GM13976 (cell line): ENCODE measurements around the gene ADGRG3.

Experiments used
- DNase-seq: peaks from one replicate; pipeline ENCODE4 v3.0.0; 2012; ENCODE audit warnings: low spot score
- in situ Hi-C: fragments of 300-500 bp; cut with MboI; formaldehyde crosslinking; loops from one replicate; pipeline ENCODE4 v1.12.0; 2022; ENCODE audit warnings: low sequenced_read_pairs, mixed read lengths, inconsistent platforms; ENCODE audit not compliant: unreplicated experiment
- TF ChIP-seq, protein P1 (sequence below): IDR thresholded peaks from 2 replicates; pipeline ENCODE4 v1.5.1; 2012; ENCODE audit warnings: borderline replicate concordance, mild to moderate bottlenecking; ENCODE audit not compliant: insufficient read depth; ENCODE audit errors: extremely low read depth, missing control alignments, control extremely low read depth

ADGRG3 gene

DNA sequence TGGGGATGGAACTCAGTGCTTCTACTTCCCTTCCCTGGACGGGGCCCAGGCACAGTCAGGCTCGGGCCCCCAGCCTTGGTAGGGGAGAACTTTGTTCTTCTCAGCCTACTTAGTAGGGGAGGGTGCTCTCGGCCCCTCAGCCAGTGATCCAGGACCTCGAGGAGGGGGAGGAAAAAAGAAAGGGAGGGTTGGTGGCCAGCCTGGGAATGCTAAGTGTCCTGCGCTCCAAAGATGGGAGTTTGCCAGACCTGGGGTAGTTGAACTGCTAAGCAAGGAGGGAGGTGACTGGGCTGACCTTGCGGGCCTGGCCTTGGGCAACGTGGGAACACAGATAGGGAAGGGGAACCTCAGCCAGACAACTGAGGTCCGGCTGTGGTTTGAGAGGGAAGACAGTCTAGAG lies 27.5 kb upstream of the ADGRG3 start:
- in situ Hi-C loops: no loop called here
- no peak for DNase-seq
- TF ChIP-seq, protein P1, sequence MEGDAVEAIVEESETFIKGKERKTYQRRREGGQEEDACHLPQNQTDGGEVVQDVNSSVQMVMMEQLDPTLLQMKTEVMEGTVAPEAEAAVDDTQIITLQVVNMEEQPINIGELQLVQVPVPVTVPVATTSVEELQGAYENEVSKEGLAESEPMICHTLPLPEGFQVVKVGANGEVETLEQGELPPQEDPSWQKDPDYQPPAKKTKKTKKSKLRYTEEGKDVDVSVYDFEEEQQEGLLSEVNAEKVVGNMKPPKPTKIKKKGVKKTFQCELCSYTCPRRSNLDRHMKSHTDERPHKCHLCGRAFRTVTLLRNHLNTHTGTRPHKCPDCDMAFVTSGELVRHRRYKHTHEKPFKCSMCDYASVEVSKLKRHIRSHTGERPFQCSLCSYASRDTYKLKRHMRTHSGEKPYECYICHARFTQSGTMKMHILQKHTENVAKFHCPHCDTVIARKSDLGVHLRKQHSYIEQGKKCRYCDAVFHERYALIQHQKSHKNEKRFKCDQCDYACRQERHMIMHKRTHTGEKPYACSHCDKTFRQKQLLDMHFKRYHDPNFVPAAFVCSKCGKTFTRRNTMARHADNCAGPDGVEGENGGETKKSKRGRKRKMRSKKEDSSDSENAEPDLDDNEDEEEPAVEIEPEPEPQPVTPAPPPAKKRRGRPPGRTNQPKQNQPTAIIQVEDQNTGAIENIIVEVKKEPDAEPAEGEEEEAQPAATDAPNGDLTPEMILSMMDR: no peak

DNA sequence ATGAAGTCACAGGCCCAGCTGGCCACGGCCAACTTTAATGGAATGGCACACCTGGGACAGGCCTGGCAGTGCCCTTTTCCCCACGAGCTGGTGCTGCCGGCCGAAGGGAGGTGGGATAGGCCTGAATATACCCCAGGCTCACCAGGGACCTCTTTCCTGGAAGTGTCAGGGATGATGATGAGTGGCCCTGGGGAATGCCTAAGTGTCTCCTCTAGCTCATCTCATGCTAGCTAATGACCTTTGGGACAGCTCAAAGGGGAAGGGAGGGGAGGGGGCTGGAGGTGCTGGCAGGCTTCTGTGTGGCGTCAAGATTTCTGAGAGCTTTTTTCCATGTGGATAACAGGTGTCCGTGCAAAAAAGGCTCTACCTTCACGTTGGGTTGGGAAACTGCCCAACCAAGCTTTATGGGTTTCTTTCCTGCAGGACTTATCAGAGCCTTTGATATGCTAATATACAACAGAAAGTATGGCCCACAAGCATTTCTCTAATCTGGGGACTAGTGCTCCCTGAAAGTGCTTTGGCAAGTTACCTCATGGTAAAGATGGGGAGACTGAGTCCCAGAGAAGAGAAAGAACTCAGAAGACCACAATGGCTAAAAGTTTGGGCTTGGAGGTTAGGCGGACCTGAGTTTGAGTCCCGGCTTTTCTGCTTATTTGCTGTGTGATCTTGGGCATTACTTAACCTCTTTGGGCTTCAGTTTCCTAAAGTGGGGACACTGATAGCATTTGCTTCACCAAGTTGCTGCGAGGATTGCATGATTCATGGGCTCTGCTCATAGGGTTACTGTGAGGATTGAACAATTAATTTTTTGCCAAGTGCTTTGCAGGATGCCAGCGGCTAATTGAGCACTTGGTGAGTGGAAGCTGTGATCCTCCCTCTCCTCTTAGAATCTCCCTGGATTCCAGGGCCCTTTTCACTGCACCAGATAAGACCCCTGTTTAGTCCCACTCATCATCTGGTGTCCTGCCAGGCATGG lies 25.7 kb upstream of the ADGRG3 start:
- DNase-seq: no peak
- in situ Hi-C loops: no loop called here
- TF ChIP-seq, protein P1: no peak

DNA sequence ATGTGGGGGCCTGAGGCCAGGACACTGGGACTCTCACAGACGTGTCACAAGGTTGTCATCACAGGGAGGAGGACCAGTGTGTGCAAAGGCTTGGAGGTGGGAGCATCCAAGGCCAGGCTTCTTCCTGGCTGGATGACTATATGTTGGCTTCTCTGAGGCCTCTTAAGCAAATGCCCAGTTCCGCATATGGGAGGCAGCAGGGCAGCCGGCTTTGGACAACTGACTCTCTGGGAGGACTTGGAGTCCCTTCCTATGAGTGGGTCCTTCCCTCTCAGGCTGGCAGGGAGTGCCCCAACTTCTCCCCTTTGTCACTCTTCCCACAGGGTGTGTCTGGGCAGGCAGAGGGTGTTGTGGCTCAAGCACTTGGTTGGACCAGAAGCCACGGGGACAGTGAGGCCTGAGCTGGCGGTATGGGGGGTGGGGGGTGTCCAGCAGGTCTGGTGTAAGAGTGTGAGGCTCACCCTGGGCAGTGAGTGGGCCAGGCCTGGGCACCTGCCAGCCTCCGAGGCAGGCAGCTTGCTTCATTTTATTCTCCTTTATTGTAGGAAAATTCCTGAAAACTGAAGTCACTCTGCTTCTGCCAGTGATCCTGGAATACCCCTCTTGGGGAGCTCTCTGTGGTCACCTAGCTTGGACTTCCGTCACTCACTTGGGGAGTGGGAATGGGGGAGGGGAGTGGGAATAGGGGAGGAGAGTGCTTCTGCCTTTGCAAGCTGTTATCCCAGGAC lies 24.8 kb upstream of the ADGRG3 start:
- in situ Hi-C loops: no loop called here
- TF ChIP-seq, protein P1: no peak
- no peak for DNase-seq

DNA sequence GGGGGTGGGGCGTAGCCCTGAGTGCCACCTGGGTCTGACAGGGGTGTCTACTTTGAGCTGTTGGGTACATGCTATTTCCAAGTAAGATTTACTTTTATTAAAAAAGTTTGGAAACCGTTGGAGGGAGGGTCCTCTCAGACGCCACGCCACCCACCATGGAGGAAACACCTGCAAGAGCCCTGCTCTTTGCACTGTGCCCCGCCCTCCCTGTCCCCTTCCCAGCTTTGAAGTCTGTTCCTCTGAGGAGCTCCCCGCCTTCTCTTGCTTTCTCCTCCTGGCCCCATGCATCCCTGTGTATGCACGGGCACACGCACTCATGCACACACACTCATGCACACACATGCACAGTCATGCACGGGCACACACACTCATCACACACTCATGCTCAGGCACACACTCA lies 24.2 kb upstream of the ADGRG3 start:
- in situ Hi-C loops: no loop called here
- TF ChIP-seq, protein P1: no peak
- no peak for DNase-seq

DNA sequence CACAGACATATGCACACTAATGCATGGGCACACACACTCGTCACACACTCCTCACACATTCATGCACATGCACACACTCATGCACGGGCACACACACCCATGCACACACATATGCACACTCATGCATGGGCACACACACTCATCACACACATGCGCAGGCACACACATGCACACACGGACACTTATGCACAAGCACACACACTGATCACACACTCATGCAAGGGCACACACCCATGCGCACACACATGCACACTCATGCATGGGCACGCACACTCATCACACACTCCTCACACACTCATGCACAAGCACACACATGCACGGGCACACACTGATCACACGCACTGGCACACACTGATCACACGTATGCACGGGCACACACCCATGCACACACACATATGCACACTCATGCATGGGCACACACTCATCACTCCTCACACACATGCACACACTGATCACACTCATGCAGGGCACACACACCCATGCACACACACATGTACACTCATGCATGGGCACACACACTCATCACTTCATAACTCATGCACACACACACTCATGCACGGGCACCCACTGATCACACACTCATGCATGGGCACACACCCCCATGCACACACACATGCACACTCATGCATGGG lies 23.6 kb upstream of the ADGRG3 start:
- DNase-seq: no peak
- in situ Hi-C loops: loop anchor here (5.0 kb wide), 1 partner anchor 47 kb away; no protein-coding TSS in a partner anchor
- TF ChIP-seq, protein P1: no peak

DNA sequence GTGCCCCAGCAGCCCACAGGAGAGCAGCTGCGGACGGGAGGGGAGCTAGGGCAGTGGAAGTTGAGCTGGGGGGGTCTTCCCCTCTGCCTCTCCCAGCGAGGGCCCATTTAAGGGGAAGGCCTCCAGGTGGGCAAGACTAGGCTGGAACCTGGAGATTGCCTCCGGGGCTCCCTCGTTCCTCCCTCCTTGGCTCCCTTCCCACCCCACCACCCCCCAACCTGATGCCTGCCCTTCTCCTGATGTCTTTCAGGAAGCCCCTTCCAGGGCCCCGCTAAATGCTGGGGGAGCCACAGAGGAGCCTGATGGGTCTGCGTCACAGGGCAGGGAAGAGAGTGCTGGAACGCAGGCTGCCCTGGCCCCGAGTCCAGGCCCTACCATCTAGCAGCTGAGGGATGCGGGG lies 22.9 kb upstream of the ADGRG3 start:
- no peak for DNase-seq
- TF ChIP-seq, protein P1: no peak
- in situ Hi-C loops: loop anchor here (5.0 kb wide), 1 partner anchor 48 kb away; no protein-coding TSS in a partner anchor
